Nephron progenitor cell (in vitro differentiated cells): ENCODE results near the gene SIPA1.

ENCODE experiments used
- DNase-seq: peaks from one replicate; pipeline ENCODE4 v3.0.0; 2021
- H3K27ac Mint-ChIP-seq: 2 replicates; pipeline ENCODE4 v1.8.0; 2021; ENCODE audit warnings: mild to moderate bottlenecking, moderate library complexity, mixed read lengths
- H3K27me3 Mint-ChIP-seq: 2 replicates; pipeline ENCODE4 v1.8.0; 2021; ENCODE audit warnings: mild to moderate bottlenecking, low read depth, mixed read lengths; ENCODE audit not compliant: poor library complexity
- H3K36me3 Mint-ChIP-seq: 2 replicates; pipeline ENCODE4 v1.8.0; 2021; ENCODE audit warnings: low read depth, mixed read lengths
- H3K4me1 Mint-ChIP-seq: 2 replicates; pipeline ENCODE4 v1.8.0; 2021; ENCODE audit warnings: mixed read lengths
- H3K4me3 Mint-ChIP-seq: 2 replicates; pipeline ENCODE4 v1.8.0; 2021; ENCODE audit warnings: mild to moderate bottlenecking, moderate library complexity, mixed read lengths
- H3K9me3 Mint-ChIP-seq: 2 replicates; pipeline ENCODE4 v1.8.0; 2021; ENCODE audit warnings: mild to moderate bottlenecking, moderate library complexity, mixed read lengths
- TF ChIP-seq, protein P1 (sequence below): fragments of 200-600 bp; sonication (generic); IDR thresholded peaks from 2 replicates; pipeline ENCODE4 v1.5.0; 2021; ENCODE audit warnings: antibody characterized with exemption

The SIPA1 gene

DNA sequence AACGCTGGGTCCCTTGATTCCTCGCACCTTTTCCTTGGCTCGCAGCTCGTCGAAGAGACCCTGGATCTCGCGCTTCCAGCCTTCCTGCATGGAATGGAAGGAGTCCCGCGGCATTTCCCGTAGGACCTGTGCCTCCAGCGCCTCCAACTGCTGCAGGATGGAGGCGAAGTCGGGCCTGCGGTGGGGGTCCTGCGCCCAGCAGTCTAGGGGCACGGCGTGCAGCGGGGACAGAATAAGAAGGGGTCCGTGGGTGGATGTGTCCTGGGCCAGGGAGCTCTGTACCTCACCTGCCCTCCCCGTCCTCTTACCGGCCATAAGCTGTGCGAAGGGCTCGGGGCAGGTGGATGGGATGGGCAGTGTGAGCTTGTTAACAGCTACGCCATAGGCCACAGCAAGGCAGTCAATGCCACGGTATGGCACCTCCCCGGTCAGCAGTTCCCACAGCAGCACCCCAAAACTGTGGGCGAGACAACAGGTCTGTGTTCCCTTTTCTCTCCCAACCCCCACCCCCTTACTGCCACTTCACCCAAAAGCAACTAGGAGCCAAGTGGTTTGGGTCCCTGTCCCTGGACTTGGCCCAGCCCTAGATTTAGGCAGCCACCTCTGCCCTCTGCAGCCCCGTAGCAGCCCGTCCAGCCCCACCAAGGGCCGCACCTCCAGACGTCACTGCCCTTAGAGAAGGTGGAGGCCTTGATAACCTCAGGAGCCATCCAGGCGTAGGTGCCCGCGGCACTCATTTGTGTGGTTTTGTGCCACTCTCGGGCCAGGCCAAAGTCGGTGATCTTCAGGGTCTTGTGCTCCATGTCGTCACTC lies 30.1 kb upstream of the SIPA1 start:
- Mint-ChIP-seq H3K27me3 (peaks cover 9% of the 10 kb centered on the region), H3K36me3 (peaks cover 47% of the 10 kb centered on the region), H3K9me3 (no peaks in the 10 kb centered on the region), H3K27ac (no peak overlapping the region), H3K4me1 (peaks cover 44% of the 10 kb centered on the region), H3K4me3 (peak overlapping the region; percentile 28)
- no peak for DNase-seq
- TF ChIP-seq, protein P1, sequence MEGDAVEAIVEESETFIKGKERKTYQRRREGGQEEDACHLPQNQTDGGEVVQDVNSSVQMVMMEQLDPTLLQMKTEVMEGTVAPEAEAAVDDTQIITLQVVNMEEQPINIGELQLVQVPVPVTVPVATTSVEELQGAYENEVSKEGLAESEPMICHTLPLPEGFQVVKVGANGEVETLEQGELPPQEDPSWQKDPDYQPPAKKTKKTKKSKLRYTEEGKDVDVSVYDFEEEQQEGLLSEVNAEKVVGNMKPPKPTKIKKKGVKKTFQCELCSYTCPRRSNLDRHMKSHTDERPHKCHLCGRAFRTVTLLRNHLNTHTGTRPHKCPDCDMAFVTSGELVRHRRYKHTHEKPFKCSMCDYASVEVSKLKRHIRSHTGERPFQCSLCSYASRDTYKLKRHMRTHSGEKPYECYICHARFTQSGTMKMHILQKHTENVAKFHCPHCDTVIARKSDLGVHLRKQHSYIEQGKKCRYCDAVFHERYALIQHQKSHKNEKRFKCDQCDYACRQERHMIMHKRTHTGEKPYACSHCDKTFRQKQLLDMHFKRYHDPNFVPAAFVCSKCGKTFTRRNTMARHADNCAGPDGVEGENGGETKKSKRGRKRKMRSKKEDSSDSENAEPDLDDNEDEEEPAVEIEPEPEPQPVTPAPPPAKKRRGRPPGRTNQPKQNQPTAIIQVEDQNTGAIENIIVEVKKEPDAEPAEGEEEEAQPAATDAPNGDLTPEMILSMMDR: no peak

GRCh38 chr11:65609229-65609628 lies 28.7 kb upstream of the SIPA1 start:
- TF ChIP-seq, protein P1: no peak
- peak overlapping the region; percentile 14 for H3K4me3 Mint-ChIP-seq
- no peak overlapping the region for H3K27ac Mint-ChIP-seq
- H3K9me3 Mint-ChIP-seq: no peaks in the 10 kb centered on the region
- H3K27me3 Mint-ChIP-seq: peaks cover 9% of the 10 kb centered on the region
- no peak for DNase-seq
- H3K36me3 Mint-ChIP-seq: peaks cover 34% of the 10 kb centered on the region
- peaks cover 50% of the 10 kb centered on the region for H3K4me1 Mint-ChIP-seq

DNA sequence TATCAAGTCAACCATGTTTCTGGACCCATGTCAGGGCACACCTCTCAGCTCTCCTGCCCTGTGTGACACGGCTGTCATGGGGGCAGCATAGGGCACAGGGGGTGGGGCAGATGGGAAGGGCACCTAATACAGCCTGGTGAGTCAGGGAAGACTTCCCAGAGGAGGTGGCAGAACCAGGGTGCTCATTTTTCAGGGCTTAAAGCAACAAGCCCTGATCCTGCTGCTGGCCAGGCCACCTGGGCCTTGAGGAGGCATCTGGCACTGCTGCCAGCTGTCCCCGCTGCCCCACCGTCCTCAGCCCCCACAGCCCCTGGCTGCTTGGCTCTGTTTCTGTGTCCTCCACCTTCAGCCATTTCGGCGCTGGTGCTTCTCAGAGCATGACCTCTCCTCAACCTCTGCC lies 28.2 kb upstream of the SIPA1 start:
- Mint-ChIP-seq H3K36me3 (peaks cover 30% of the 10 kb centered on the region), H3K4me1 (peaks cover 50% of the 10 kb centered on the region), H3K27me3 (peaks cover 9% of the 10 kb centered on the region), H3K9me3 (no peaks in the 10 kb centered on the region), H3K27ac (no peak overlapping the region), H3K4me3 (no peak overlapping the region)
- TF ChIP-seq, protein P1: no peak
- DNase-seq: no peak

- H3K4me1 Mint-ChIP-seq: peaks cover 50% of the 10 kb centered on the region
- peak overlapping the region; percentile 13 for H3K4me3 Mint-ChIP-seq
- H3K36me3 Mint-ChIP-seq: peaks cover 30% of the 10 kb centered on the region
- H3K9me3 Mint-ChIP-seq: no peaks in the 10 kb centered on the region
- H3K27me3 Mint-ChIP-seq: peaks cover 9% of the 10 kb centered on the region
- TF ChIP-seq, protein P1: no peak
- H3K27ac Mint-ChIP-seq: no peak overlapping the region
- no peak for DNase-seq
These were observed 27.5 kb upstream of the SIPA1 start for GRCh38 chr11:65610404-65610803.

DNA sequence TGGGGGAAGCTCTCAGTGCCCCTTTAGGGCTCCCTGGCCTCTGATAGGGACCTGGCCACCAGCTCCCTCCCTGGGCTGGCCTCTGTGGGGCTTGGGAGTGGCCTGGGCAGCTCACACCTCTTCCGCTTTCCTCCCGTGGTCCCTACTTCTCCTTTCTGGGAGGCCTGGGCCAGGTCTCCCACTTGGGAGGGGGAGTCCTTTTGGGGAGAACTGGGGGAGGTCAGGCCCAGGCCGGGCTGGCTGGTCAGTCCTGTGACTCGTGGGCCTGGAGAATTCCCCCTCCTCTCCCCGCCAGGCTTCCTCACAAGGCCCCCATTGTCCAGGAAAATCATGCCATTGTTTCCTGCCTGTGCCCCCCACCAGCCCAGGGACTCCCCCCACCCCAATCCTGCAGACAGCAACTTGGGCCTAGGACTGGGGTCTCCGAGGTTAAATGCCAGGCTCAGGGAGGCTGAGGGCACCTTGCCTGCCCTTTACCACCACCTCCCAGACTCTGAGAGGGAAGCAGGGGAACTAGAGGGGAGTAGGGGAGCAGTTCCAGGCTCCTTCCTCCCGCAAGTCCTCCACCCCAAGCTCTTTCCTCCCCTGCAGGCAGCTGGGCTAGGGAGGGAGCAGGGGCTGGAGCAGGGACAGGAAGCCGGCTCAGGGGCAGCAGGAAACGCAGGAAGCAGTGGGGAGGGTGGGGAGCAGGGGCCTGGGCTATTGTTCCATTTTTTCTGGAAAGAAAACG lies 26.7 kb upstream of the SIPA1 start:
- Mint-ChIP-seq H3K27me3 (peaks cover 9% of the 10 kb centered on the region), H3K4me1 (peaks cover 50% of the 10 kb centered on the region), H3K36me3 (peaks cover 30% of the 10 kb centered on the region), H3K27ac (no peak overlapping the region), H3K9me3 (no peaks in the 10 kb centered on the region), H3K4me3 (peak overlapping the region; percentile 32)
- DNase-seq: no peak
- TF ChIP-seq, protein P1: no peak
